ENCODE measurements around the gene UCMA.

UCMA gene

GRCh38 chr10:13188593-13188992 lies 45.6 kb downstream of the UCMA start:
- no peak for DNase-seq

- DNase-seq = no peak
Measured at GRCh38 chr10:13187135-13187534, 47.0 kb downstream of the UCMA start.

- DNase-seq = peak in 20 of 58 donors; percentile 2 to 58 (median 8)
Measured at GRCh38 chr10:13184730-13185514, 49.3 kb downstream of the UCMA start.

- DNase-seq = peak in 1 of 58 donors; percentile 7
Measured at GRCh38 chr10:13184276-13184675, 49.9 kb downstream of the UCMA start.

GRCh38 chr10:13183625-13184024 lies 50.5 kb downstream of the UCMA start:
- DNase-seq = no peak

GRCh38 chr10:13182424-13182823 lies 51.8 kb downstream of the UCMA start:
- no peak for DNase-seq

- DNase-seq = no peak
Measured at GRCh38 chr10:13180788-13181187, 53.4 kb downstream of the UCMA start.

- no peak for DNase-seq
Measured at GRCh38 chr10:13173616-13174015, 60.6 kb downstream of the UCMA start.
